GM23248 (cell line): ENCODE results near the gene CFAP299.

ENCODE experiments used
- EZH2 ChIP-seq: fragments of 200-600 bp; sonication (generic); IDR thresholded peaks from 2 replicates; pipeline ENCODE4 v1.6.1; 2018; ENCODE audit warnings: antibody characterized with exemption, mild to moderate bottlenecking; ENCODE audit not compliant: insufficient read depth, poor library complexity, severe bottlenecking
- EZH2phosphoT487 ChIP-seq: fragments of 200-600 bp; sonication (generic); IDR thresholded peaks from 2 replicates; pipeline ENCODE4 v1.6.1; 2018; ENCODE audit warnings: antibody characterized with exemption, moderate library complexity, mild to moderate bottlenecking, low read depth; ENCODE audit not compliant: insufficient read depth

- TF ChIP-seq EZH2 (no peak), EZH2phosphoT487 (no peak)
These were observed 35.5 kb downstream of the CFAP299 start for GRCh38 chr4:80371046-80371445.
